Astrocyte of the spinal cord (primary cell): ENCODE measurements around the gene BCAN.

Experiments used
- DNase-seq: peaks from one replicate; pipeline ENCODE4 v3.0.0; 2011; ENCODE audit warnings: low read depth, low spot score
- H3K4me3 ChIP-seq: 2 replicates; pipeline ENCODE4 v1.5.1; 2011; ENCODE audit warnings: low read depth, mild to moderate bottlenecking, low read length, moderate library complexity
- CTCF ChIP-seq: IDR thresholded peaks from 2 replicates; pipeline ENCODE4 v1.5.1; 2012; ENCODE audit warnings: low read depth, mild to moderate bottlenecking, low read length, inconsistent platforms
- in situ Hi-C: cut with HindIII; loops from 2 replicates; pipeline ENCODE4 v1.10.0; 2017; ENCODE audit warnings: low sequenced_read_pairs

Gene BCAN

GRCh38 chr1:156616463-156616862 is 25.5 kb upstream of the BCAN start:
- in situ Hi-C loops, result no loop called here
- DNase-seq, result peak; percentile 24
- TF ChIP-seq CTCF, result no peak
- no peak overlapping the region for H3K4me3 ChIP-seq

GRCh38 chr1:156618853-156619581 is 22.9 kb upstream of the BCAN start, which contains the start of gene HAPLN2:
Gene HAPLN2, plus strand, starts transcription at chr1:156619415. Its CDS starts 4,076 bp downstream, at chr1:156623491.
- in situ Hi-C loops, result no loop called here
- no peak within 1 kb of the TSS for H3K4me3 ChIP-seq
- DNase-seq, result no peak
- TF ChIP-seq CTCF, result peak; percentile 54

- in situ Hi-C loops, result no loop called here
- no peak for DNase-seq
- no peak overlapping the region for H3K4me3 ChIP-seq
- no peak for TF ChIP-seq CTCF
Observed at GRCh38 chr1:156619582-156619955, 22.3 kb upstream of the BCAN start.

- no peak overlapping the region for H3K4me3 ChIP-seq
- in situ Hi-C loops, result no loop called here
- TF ChIP-seq CTCF, result no peak
- DNase-seq, result no peak
Observed at GRCh38 chr1:156622581-156623297, 19.2 kb upstream of the BCAN start.

GRCh38 chr1:156623946-156624813 is 17.7 kb upstream of the BCAN start:
- TF ChIP-seq CTCF, result peak; percentile 52
- DNase-seq, result peak; percentile 21
- in situ Hi-C loops, result no loop called here
- H3K4me3 ChIP-seq, result peak overlapping the region; percentile 3

- no peak overlapping the region for H3K4me3 ChIP-seq
- TF ChIP-seq CTCF, result no peak
- DNase-seq, result no peak
- in situ Hi-C loops, result no loop called here
Observed at GRCh38 chr1:156624814-156625435, 17.0 kb upstream of the BCAN start.
